Measurements from ENCODE around the gene SFMBT1.

The SFMBT1 gene

GRCh38 chr3:52870471-52870870 lies 175.4 kb downstream of the SFMBT1 start:
- H3K9me2 ChIP-seq (replicated peaks; ENCODE audit: control insufficient read depth, low read length), result no peaks in the 10 kb centered on the region
- no peaks in the 10 kb centered on the region for H3K27me3 ChIP-seq (ENCODE audit: control insufficient read depth, low read length)
- no peaks in the 10 kb centered on the region for H3K36me3 ChIP-seq (ENCODE audit: control insufficient read depth, low read length)
- H3K4me2 ChIP-seq (ENCODE audit: low read length), result no peak overlapping the region
- H3K27ac ChIP-seq (ENCODE audit: low read depth, low read length), result no peak overlapping the region
- H3K79me2 ChIP-seq (ENCODE audit: control insufficient read depth, low read length), result peaks cover 7% of the 10 kb centered on the region; the same call in 1 of the 2 replicates
- no peaks in the 10 kb centered on the region for H3F3A ChIP-seq (ENCODE audit: control insufficient read depth, insufficient read depth)
- no peaks in the 10 kb centered on the region for H3K4me1 ChIP-seq (ENCODE audit: control insufficient read depth, low read length)
- TF ChIP-seq EZH2phosphoT487 (IDR thresholded peaks at IDR 0.05; ENCODE audit: borderline replicate concordance, low read length) (no peak), CTCF (IDR thresholded peaks at IDR 0.05; ENCODE audit: low read depth, low read length, poor library complexity, severe bottlenecking) (no peak)
- H3K4me3 ChIP-seq (ENCODE audit: low read length), result no peak overlapping the region
- H4K20me1 ChIP-seq (ENCODE audit: control insufficient read depth, insufficient read depth, low read depth, low read length), result no peaks in the 10 kb centered on the region; the same call in 1 of the 2 replicates
- H3K9me3 ChIP-seq (ENCODE audit: control insufficient read depth, insufficient read depth, low read length), result peaks cover 6% of the 10 kb centered on the region; the same call in 1 of the 2 replicates

- H4K20me1 ChIP-seq (ENCODE audit: control insufficient read depth, insufficient read depth, low read depth, low read length), result no peaks in the 10 kb centered on the region
- no peaks in the 10 kb centered on the region for H3K9me2 ChIP-seq (replicated peaks; ENCODE audit: control insufficient read depth, low read length)
- H3K4me3 ChIP-seq (ENCODE audit: low read length), result no peak overlapping the region
- H3F3A ChIP-seq (ENCODE audit: control insufficient read depth, insufficient read depth), result no peaks in the 10 kb centered on the region
- H3K36me3 ChIP-seq (ENCODE audit: control insufficient read depth, low read length), result no peaks in the 10 kb centered on the region
- H3K27ac ChIP-seq (ENCODE audit: low read depth, low read length), result no peak overlapping the region
- H3K9me3 ChIP-seq (ENCODE audit: control insufficient read depth, insufficient read depth, low read length), result peaks cover 6% of the 10 kb centered on the region; the same call in 1 of the 2 replicates
- no peak overlapping the region for H3K4me2 ChIP-seq (ENCODE audit: low read length)
- 0 out of 2 replicates have a peak, but pooled peaks cover 3% of the 10 kb centered on the region for H3K79me2 ChIP-seq (ENCODE audit: control insufficient read depth, low read length)
- H3K4me1 ChIP-seq (ENCODE audit: control insufficient read depth, low read length), result no peaks in the 10 kb centered on the region
- TF ChIP-seq EZH2phosphoT487 (IDR thresholded peaks at IDR 0.05; ENCODE audit: borderline replicate concordance, low read length), result no peak
- TF ChIP-seq CTCF (IDR thresholded peaks at IDR 0.05; ENCODE audit: low read depth, low read length, poor library complexity, severe bottlenecking), result no peak
- H3K27me3 ChIP-seq (ENCODE audit: control insufficient read depth, low read length), result no peaks in the 10 kb centered on the region
Measured at GRCh38 chr3:52866427-52866826, 179.4 kb downstream of the SFMBT1 start.

GRCh38 chr3:52865994-52866393 lies 179.9 kb downstream of the SFMBT1 start:
- no peak overlapping the region for H3K4me3 ChIP-seq (ENCODE audit: low read length)
- no peaks in the 10 kb centered on the region for H3K9me2 ChIP-seq (replicated peaks; ENCODE audit: control insufficient read depth, low read length)
- H3K27me3 ChIP-seq (ENCODE audit: control insufficient read depth, low read length), result no peaks in the 10 kb centered on the region
- H3K9me3 ChIP-seq (ENCODE audit: control insufficient read depth, insufficient read depth, low read length), result peaks cover 6% of the 10 kb centered on the region; the same call in 1 of the 2 replicates
- H3F3A ChIP-seq (ENCODE audit: control insufficient read depth, insufficient read depth), result no peaks in the 10 kb centered on the region
- TF ChIP-seq EZH2phosphoT487 (IDR thresholded peaks at IDR 0.05; ENCODE audit: borderline replicate concordance, low read length), result no peak
- TF ChIP-seq CTCF (IDR thresholded peaks at IDR 0.05; ENCODE audit: low read depth, low read length, poor library complexity, severe bottlenecking), result no peak
- no peaks in the 10 kb centered on the region for H3K36me3 ChIP-seq (ENCODE audit: control insufficient read depth, low read length)
- H3K79me2 ChIP-seq (ENCODE audit: control insufficient read depth, low read length), result 0 out of 2 replicates have a peak, but pooled peaks cover 3% of the 10 kb centered on the region
- no peaks in the 10 kb centered on the region for H4K20me1 ChIP-seq (ENCODE audit: control insufficient read depth, insufficient read depth, low read depth, low read length)
- no peak overlapping the region for H3K4me2 ChIP-seq (ENCODE audit: low read length)
- H3K27ac ChIP-seq (ENCODE audit: low read depth, low read length), result no peak overlapping the region
- H3K4me1 ChIP-seq (ENCODE audit: control insufficient read depth, low read length), result no peaks in the 10 kb centered on the region
